Activated B cell treated with CpG ODN at 0.5 μM for 24 hours (primary cell): ENCODE results near the gene DNAJC30. TPM values are rescaled to one million over a fixed set of nuclear protein-coding genes. Genes with fewer than 3 reads are reported as not detected.
A peak's percentile ranks its signal among the peaks of the same experiment; 100 is the strongest.

ENCODE experiments used
- ATAC-seq: fragments of 200-7000 bp; cut with Tn5 transposase; one replicate; pipeline ENCODE4 v1.10.0; 2021; ENCODE audit warnings: low read depth, mild to moderate bottlenecking, moderate library complexity
- CTCF ChIA-PET: fragments of 350-600 bp; sonication (Branson Sonifier 250); formaldehyde crosslinking; loops from one replicate; lab custom pipeline; 2021; ENCODE audit warnings: antibody characterized with exemption; lab: Charles Lee
- POLR2A ChIA-PET: fragments of 350-600 bp; sonication (Branson Sonifier 250); formaldehyde crosslinking; loops from one replicate; lab custom pipeline; 2021; ENCODE audit warnings: antibody characterized with exemption; lab: Charles Lee
- DNase-seq: peaks from one replicate; pipeline ENCODE4 v3.0.0; 2022
- H3K27ac Mint-ChIP-seq: one replicate; pipeline ENCODE4 v1.8.0; 2020; ENCODE audit warnings: mixed read lengths
- H3K27me3 Mint-ChIP-seq: one replicate; pipeline ENCODE4 v1.8.0; 2021; ENCODE audit warnings: mixed read lengths
- H3K36me3 Mint-ChIP-seq: one replicate; pipeline ENCODE4 v1.8.0; 2021; ENCODE audit warnings: low read depth, mixed read lengths
- H3K4me1 Mint-ChIP-seq: one replicate; pipeline ENCODE4 v1.8.0; 2021; ENCODE audit warnings: mixed read lengths
- H3K4me3 Mint-ChIP-seq: one replicate; pipeline ENCODE4 v1.8.0; 2020; ENCODE audit warnings: mild to moderate bottlenecking, mixed read lengths
- H3K9me3 Mint-ChIP-seq: one replicate; pipeline ENCODE4 v1.8.0; 2020; ENCODE audit warnings: mixed read lengths
- CTCF ChIP-seq: fragments of 200-600 bp; IDR thresholded peaks from one replicate; pipeline ENCODE4 v1.8.0; 2022; ENCODE audit warnings: antibody characterized with exemption, mild to moderate bottlenecking
- intact Hi-C: fragments of 100-400 bp; cut with micrococcal nuclease; formaldehyde crosslinking; loops from one replicate; pipeline ENCODE4 v1.15.1; 2024
- total RNA-seq: library from RNA; stranded (reverse); gene quantifications from 2 replicates; pipeline ENCODE4 v1.2.3, GENCODE V29; 2022

The DNAJC30 gene
- total RNA-seq, 1 donor from 2014 or later, result 14.2 TPM

- POLR2A ChIA-PET, result no interaction called here
- DNase-seq (no peak), ATAC-seq (no peak)
- Mint-ChIP-seq H3K27me3 (peaks cover 8% of the 10 kb centered on the region), H3K4me1 (peaks cover 5% of the 10 kb centered on the region), H3K27ac (no peak overlapping the region), H3K36me3 (peaks cover 60% of the 10 kb centered on the region), H3K4me3 (no peak overlapping the region), H3K9me3 (no peaks in the 10 kb centered on the region)
- CTCF ChIA-PET, result interaction anchor here (1.0 kb wide), 1 partner anchor 8 kb away, joined by 3 read pairs; no protein-coding TSS in a partner anchor
- no peak for TF ChIP-seq CTCF
- intact Hi-C loops, result no loop called here
Observed at GRCh38 chr7:73698410-73698809, 15.2 kb upstream of the DNAJC30 start.

GRCh38 chr7:73696372-73696771 lies 13.1 kb upstream of the DNAJC30 start:
- Mint-ChIP-seq H3K4me1 (peaks cover 2% of the 10 kb centered on the region), H3K36me3 (peaks cover 79% of the 10 kb centered on the region), H3K27ac (no peak overlapping the region), H3K4me3 (no peak overlapping the region), H3K9me3 (no peaks in the 10 kb centered on the region), H3K27me3 (no peaks in the 10 kb centered on the region)
- no peak for DNase-seq
- ATAC-seq, result no peak
- ChIA-PET CTCF (no interaction called here), POLR2A (no interaction called here)
- no peak for TF ChIP-seq CTCF
- intact Hi-C loops, result no loop called here

- H3K4me3 Mint-ChIP-seq, result no peak overlapping the region
- ATAC-seq (no peak), DNase-seq (no peak)
- H3K27ac Mint-ChIP-seq, result no peak overlapping the region
- no peak for TF ChIP-seq CTCF
- intact Hi-C loops, result no loop called here
- ChIA-PET CTCF (no interaction called here), POLR2A (no interaction called here)
- peaks cover 14% of the 10 kb centered on the region for H3K4me1 Mint-ChIP-seq
- no peaks in the 10 kb centered on the region for H3K9me3 Mint-ChIP-seq
- no peaks in the 10 kb centered on the region for H3K27me3 Mint-ChIP-seq
- H3K36me3 Mint-ChIP-seq, result peaks cover 86% of the 10 kb centered on the region
Observed at GRCh38 chr7:73690646-73691045, 7.4 kb upstream of the DNAJC30 start.

- H3K9me3 Mint-ChIP-seq, result no peaks in the 10 kb centered on the region
- DNase-seq (no peak), ATAC-seq (no peak)
- TF ChIP-seq CTCF, result no peak
- intact Hi-C loops, result no loop called here
- ChIA-PET POLR2A (no interaction called here), CTCF (no interaction called here)
- H3K27me3 Mint-ChIP-seq, result no peaks in the 10 kb centered on the region
- H3K4me3 Mint-ChIP-seq, result no peak overlapping the region
- H3K36me3 Mint-ChIP-seq, result peaks cover 70% of the 10 kb centered on the region
- H3K27ac Mint-ChIP-seq, result no peak overlapping the region
- peaks cover 19% of the 10 kb centered on the region for H3K4me1 Mint-ChIP-seq
Observed at GRCh38 chr7:73688288-73688687, 5.0 kb upstream of the DNAJC30 start.

- POLR2A ChIA-PET, result no interaction called here
- Mint-ChIP-seq H3K27me3 (no peaks in the 10 kb centered on the region), H3K4me1 (peaks cover 38% of the 10 kb centered on the region), H3K4me3 (peak overlapping the region; percentile 71), H3K36me3 (peaks cover 50% of the 10 kb centered on the region), H3K9me3 (no peaks in the 10 kb centered on the region), H3K27ac (no peak overlapping the region)
- intact Hi-C loops, result no loop called here
- DNase-seq, result no peak
- CTCF ChIA-PET, result no interaction called here
- no peak for ATAC-seq
- no peak for TF ChIP-seq CTCF
Observed at GRCh38 chr7:73685311-73685710, 2.1 kb upstream of the DNAJC30 start.
